Peyer's patch (tissue), 4 donors: ENCODE data around the gene CD47.

Experiments
- POLR2A ChIP-seq, 2 donors: fragments of 450-650 bp; IDR thresholded peaks; one replicate each; pipeline ENCODE4 v1.5.1; 2017; ENCODE audit warnings: antibody characterized with exemption in 2 of 2, mild to moderate bottlenecking in 2 of 2, moderate library complexity in 2 of 2
- TF ChIP-seq, protein P1 (sequence below), 6 experiments: fragments of 450-650 bp in 4 of 6; fragments of 200-600 bp in 2 of 6; sonication (generic) in 1 of 6; IDR thresholded peaks; one replicate each; pipeline ENCODE4 v1.5.1; 2017 to 2019; ENCODE audit warnings: antibody characterized with exemption in 6 of 6, mild to moderate bottlenecking in 3 of 6, moderate library complexity in 1 of 6

DNA sequence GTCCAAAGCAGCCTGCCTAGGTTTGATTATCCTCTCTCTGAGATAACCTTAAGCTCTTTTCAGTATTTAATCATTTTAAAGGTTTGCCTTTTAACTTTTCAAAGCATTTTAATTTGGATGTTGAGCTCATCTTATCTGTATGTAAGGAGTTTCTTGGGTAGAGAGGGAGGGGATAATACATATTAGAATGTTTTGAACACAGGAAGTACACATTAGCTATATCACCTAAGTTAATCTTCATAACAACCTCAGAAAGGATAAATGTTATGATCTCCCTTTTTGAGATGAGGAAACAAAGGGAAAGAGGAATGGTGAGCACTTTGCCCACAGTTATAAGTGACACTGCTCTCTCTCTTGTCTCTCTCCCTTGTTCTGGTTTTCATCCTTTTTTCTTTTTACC is 2.2 kb upstream of the CD47 start:
- TF ChIP-seq, protein P1, sequence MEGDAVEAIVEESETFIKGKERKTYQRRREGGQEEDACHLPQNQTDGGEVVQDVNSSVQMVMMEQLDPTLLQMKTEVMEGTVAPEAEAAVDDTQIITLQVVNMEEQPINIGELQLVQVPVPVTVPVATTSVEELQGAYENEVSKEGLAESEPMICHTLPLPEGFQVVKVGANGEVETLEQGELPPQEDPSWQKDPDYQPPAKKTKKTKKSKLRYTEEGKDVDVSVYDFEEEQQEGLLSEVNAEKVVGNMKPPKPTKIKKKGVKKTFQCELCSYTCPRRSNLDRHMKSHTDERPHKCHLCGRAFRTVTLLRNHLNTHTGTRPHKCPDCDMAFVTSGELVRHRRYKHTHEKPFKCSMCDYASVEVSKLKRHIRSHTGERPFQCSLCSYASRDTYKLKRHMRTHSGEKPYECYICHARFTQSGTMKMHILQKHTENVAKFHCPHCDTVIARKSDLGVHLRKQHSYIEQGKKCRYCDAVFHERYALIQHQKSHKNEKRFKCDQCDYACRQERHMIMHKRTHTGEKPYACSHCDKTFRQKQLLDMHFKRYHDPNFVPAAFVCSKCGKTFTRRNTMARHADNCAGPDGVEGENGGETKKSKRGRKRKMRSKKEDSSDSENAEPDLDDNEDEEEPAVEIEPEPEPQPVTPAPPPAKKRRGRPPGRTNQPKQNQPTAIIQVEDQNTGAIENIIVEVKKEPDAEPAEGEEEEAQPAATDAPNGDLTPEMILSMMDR (IDR thresholded peaks at IDR 0.05), result no peak
- no peak for TF ChIP-seq POLR2A (IDR thresholded peaks at IDR 0.05)
